AG04450 (cell line): ENCODE data around the gene TCF7L1. TPM values are rescaled to one million over a fixed set of nuclear protein-coding genes. Genes with fewer than 3 reads are reported as not detected.
"Not testable (repeated sequence)": the region's sequence is repeated elsewhere in the genome, so short reads cannot be mapped to it uniquely, and the experiment has no call there.

ENCODE experiments used
- CTCF ChIA-PET: fragments of 300-600, 350-600 bp; formaldehyde crosslinking; extraction: SDS; loops from one replicate; lab custom pipeline; 2022; ENCODE audit warnings: antibody characterized with exemption, inconsistent platforms; lab: Charles Lee
- POLR2A ChIA-PET: fragments of 350-600 bp; formaldehyde crosslinking; extraction: SDS; loops from one replicate; lab custom pipeline; 2021; ENCODE audit warnings: antibody characterized with exemption, inconsistent platforms; lab: Yijun Ruan, JAX
- DNase-seq: peaks from one replicate; pipeline ENCODE4 v3.0.0-alpha.2; 2011; ENCODE audit warnings: low read depth, low spot score
- H3K27ac ChIP-seq: one replicate; pipeline ENCODE4 v1.5.1; 2012; ENCODE audit warnings: low read depth, low read length, control low read depth
- H3K27me3 ChIP-seq: one replicate; pipeline ENCODE4 v1.6.0; 2012; ENCODE audit warnings: low read length; ENCODE audit not compliant: control insufficient read depth, insufficient read depth
- H3K4me3 ChIP-seq: 2 replicates; pipeline ENCODE4 v1.5.1; 2011; ENCODE audit warnings: mild to moderate bottlenecking, low read depth, low read length, control low read depth
- H3K9me3 ChIP-seq: 2 replicates; pipeline ENCODE4 v1.5.1; 2012; ENCODE audit warnings: low read length; ENCODE audit not compliant: control insufficient read depth, insufficient read depth
- polyA plus RNA-seq: library from polyadenylated mRNA; depleted of rRNA; stranded (reverse); fragments of >200 nt; gene quantifications from 2 replicates; pipeline ENCODE4 v1.2.3, GENCODE V29; 2011
- TF ChIP-seq, protein P1 (sequence below): IDR thresholded peaks from 2 replicates; pipeline ENCODE4 v1.5.1; 2011; ENCODE audit warnings: low read depth, low read length, control low read depth, inconsistent platforms

TCF7L1 gene
- polyA plus RNA-seq, 1 experiment = 2.7 TPM

DNA sequence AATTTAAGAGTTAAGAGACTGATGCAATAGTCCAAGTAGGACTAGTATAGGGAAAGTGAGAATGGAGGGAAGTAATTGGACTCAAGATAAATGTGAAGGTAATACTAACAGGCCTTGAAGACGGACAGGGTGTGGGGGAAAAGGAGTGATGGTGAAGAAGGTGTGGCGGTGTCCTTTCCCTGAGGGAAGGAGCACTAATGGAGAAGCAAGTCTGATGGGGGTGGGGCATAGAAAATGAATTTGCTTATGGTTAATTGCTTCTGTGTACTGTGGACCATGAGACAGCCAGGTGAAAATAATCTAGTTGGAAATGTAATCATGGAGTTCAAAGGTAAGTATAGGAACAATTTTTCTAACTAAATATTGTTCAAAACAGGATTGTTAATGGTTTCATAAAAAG is 201.7 kb downstream of the TCF7L1 start:
- Histone ChIP-seq H3K27me3 (peaks cover 6% of the 10 kb centered on the region), H3K27ac (no peak overlapping the region), H3K4me3 (no peak overlapping the region), H3K9me3 (no peaks in the 10 kb centered on the region; the same call in 1 of the 2 replicates)
- DNase-seq = no peak
- TF ChIP-seq, protein P1, sequence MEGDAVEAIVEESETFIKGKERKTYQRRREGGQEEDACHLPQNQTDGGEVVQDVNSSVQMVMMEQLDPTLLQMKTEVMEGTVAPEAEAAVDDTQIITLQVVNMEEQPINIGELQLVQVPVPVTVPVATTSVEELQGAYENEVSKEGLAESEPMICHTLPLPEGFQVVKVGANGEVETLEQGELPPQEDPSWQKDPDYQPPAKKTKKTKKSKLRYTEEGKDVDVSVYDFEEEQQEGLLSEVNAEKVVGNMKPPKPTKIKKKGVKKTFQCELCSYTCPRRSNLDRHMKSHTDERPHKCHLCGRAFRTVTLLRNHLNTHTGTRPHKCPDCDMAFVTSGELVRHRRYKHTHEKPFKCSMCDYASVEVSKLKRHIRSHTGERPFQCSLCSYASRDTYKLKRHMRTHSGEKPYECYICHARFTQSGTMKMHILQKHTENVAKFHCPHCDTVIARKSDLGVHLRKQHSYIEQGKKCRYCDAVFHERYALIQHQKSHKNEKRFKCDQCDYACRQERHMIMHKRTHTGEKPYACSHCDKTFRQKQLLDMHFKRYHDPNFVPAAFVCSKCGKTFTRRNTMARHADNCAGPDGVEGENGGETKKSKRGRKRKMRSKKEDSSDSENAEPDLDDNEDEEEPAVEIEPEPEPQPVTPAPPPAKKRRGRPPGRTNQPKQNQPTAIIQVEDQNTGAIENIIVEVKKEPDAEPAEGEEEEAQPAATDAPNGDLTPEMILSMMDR = no peak
- ChIA-PET POLR2A (no interaction called here), CTCF (interaction anchor here (0.5 to 0.7 kb wide), 2 partner anchors 35 to 69 kb away, joined by 3 to 12 read pairs; no protein-coding TSS in a partner anchor)

- POLR2A ChIA-PET = interaction anchor here (0.7 to 1.1 kb wide), 2 partner anchors 14 to 255 kb away, joined by 3 to 4 read pairs; partner anchors contain the start of genes ELMOD3, RETSAT and RNF181
Observed at GRCh38 chr2:85340034-85340892, 207.1 kb downstream of the TCF7L1 start.

GRCh38 chr2:85341269-85342029 is 208.3 kb downstream of the TCF7L1 start:
- ChIA-PET POLR2A (no interaction called here), CTCF (no interaction called here)
- Histone ChIP-seq H3K4me3 (no peak overlapping the region), H3K27ac (no peak overlapping the region), H3K27me3 (peaks cover 6% of the 10 kb centered on the region), H3K9me3 (no peaks in the 10 kb centered on the region)
- TF ChIP-seq, protein P1 = no peak
- no peak for DNase-seq

More at GRCh38 chr2:85340034-85340892, 207.1 kb downstream of the TCF7L1 start:
- Histone ChIP-seq H3K9me3 (no peaks in the 10 kb centered on the region), H3K27ac (no peak overlapping the region), H3K27me3 (peaks cover 6% of the 10 kb centered on the region), H3K4me3 (no peak overlapping the region)
- DNase-seq = no peak
- CTCF ChIA-PET = no interaction called here
- TF ChIP-seq, protein P1 = no peak

- POLR2A ChIA-PET = interaction anchor here (1.0 kb wide), 1 partner anchor 12 kb away, joined by 3 read pairs; the partner anchor contains the start of gene RETSAT
- Histone ChIP-seq H3K27me3 (peaks cover 6% of the 10 kb centered on the region), H3K27ac (no peak overlapping the region), H3K4me3 (no peak overlapping the region), H3K9me3 (no peaks in the 10 kb centered on the region)
- CTCF ChIA-PET = no interaction called here
- TF ChIP-seq, protein P1 = no peak
- DNase-seq = no peak
Observed at GRCh38 chr2:85342156-85342555, 209.0 kb downstream of the TCF7L1 start.

- CTCF ChIA-PET = interaction anchor here (0.6 kb wide), 1 partner anchor 23 kb away, joined by 7 read pairs; no protein-coding TSS in a partner anchor
- H3K4me3 ChIP-seq, H3K27me3 ChIP-seq, H3K27ac ChIP-seq, H3K9me3 ChIP-seq, POLR2A ChIA-PET, DNase-seq: not testable (repeated sequence)
Observed at GRCh38 chr2:85343207-85343895, 210.2 kb downstream of the TCF7L1 start.
